GM23248 (cell line): ENCODE measurements around the gene WNT9A. TPM values are rescaled to one million over a fixed set of nuclear protein-coding genes. Genes with fewer than 3 reads are reported as not detected.

Experiments used
- DNase-seq: peaks from one replicate; pipeline ENCODE4 v3.0.0-alpha.2; 2015
- H2AFZ ChIP-seq: fragments of 200-600 bp; sonication (generic); 2 replicates; pipeline ENCODE4 v1.6.1; 2016; ENCODE audit warnings: antibody characterized with exemption
- H3F3A ChIP-seq: fragments of 200-600 bp; sonication (generic); 2 replicates; pipeline ENCODE4 v1.6.1; 2016; ENCODE audit warnings: mild to moderate bottlenecking, antibody characterized with exemption, mixed run types; ENCODE audit not compliant: insufficient read depth
- H3K27ac ChIP-seq: fragments of 200-600 bp; sonication (generic); 2 replicates; pipeline ENCODE4 v1.5.1; 2016; ENCODE audit warnings: mild to moderate bottlenecking
- H3K27me3 ChIP-seq: fragments of 200-600 bp; sonication (generic); replicated peaks from 2 replicates; pipeline ENCODE4 v1.6.1; 2016; ENCODE audit warnings: mild to moderate bottlenecking; ENCODE audit not compliant: insufficient read depth
- H3K36me3 ChIP-seq: fragments of 200-600 bp; sonication (generic); 2 replicates; pipeline ENCODE4 v1.6.1; 2016; ENCODE audit warnings: low read depth, mild to moderate bottlenecking
- H3K4me1 ChIP-seq: fragments of 200-600 bp; sonication (generic); 2 replicates; pipeline ENCODE4 v1.6.1; 2016; ENCODE audit warnings: mild to moderate bottlenecking; ENCODE audit not compliant: insufficient read depth
- H3K4me2 ChIP-seq: fragments of 200-600 bp; sonication (generic); one replicate; pipeline ENCODE4 v1.6.1; 2016; ENCODE audit warnings: mild to moderate bottlenecking; ENCODE audit not compliant: unreplicated experiment
- H3K4me3 ChIP-seq: fragments of 200-600 bp; sonication (generic); 2 replicates; pipeline ENCODE4 v1.5.1; 2016; ENCODE audit warnings: mild to moderate bottlenecking
- H3K79me2 ChIP-seq: fragments of 200-600 bp; sonication (generic); 2 replicates; pipeline ENCODE4 v1.6.1; 2016; ENCODE audit warnings: mild to moderate bottlenecking; ENCODE audit not compliant: insufficient read depth
- H3K9ac ChIP-seq: fragments of 200-600 bp; sonication (generic); 2 replicates; pipeline ENCODE4 v1.6.1; 2016; ENCODE audit warnings: mild to moderate bottlenecking
- H3K9me2 ChIP-seq: fragments of 200-600 bp; sonication (generic); 2 replicates; pipeline ENCODE4 v1.6.1; 2016; ENCODE audit warnings: mixed run types, mild to moderate bottlenecking, moderate library complexity; ENCODE audit not compliant: insufficient read depth
- H3K9me3 ChIP-seq: fragments of 200-600 bp; sonication (generic); one replicate; pipeline ENCODE4 v1.6.1; 2017; ENCODE audit warnings: low read depth
- H4K20me1 ChIP-seq: fragments of 200-600 bp; sonication (generic); 2 replicates; pipeline ENCODE4 v1.6.0; 2016; ENCODE audit not compliant: insufficient read depth
- EZH2 ChIP-seq: fragments of 200-600 bp; sonication (generic); IDR thresholded peaks from 2 replicates; pipeline ENCODE4 v1.6.1; 2018; ENCODE audit warnings: antibody characterized with exemption, mild to moderate bottlenecking; ENCODE audit not compliant: insufficient read depth, poor library complexity, severe bottlenecking
- EZH2phosphoT487 ChIP-seq: fragments of 200-600 bp; sonication (generic); IDR thresholded peaks from 2 replicates; pipeline ENCODE4 v1.6.1; 2018; ENCODE audit warnings: antibody characterized with exemption, moderate library complexity, mild to moderate bottlenecking, low read depth; ENCODE audit not compliant: insufficient read depth
- WGBS, 2 experiments: methylation state at CpG; one replicate each; pipeline ENCODE4 v1.1.6; 2015 to 2017; ENCODE audit warnings: low lambda C conversion rate in 2 of 2, low coverage in 1 of 2; ENCODE audit errors: missing lambda C conversion rate in 2 of 2; 5-methylcytosine and 5-hydroxymethylcytosine counted together
- in situ Hi-C: fragments of 300-500 bp; cut with MboI; formaldehyde crosslinking; loops from 2 replicates; pipeline ENCODE4 v1.15.0; 2020
- polyA plus RNA-seq: library from polyadenylated mRNA; unstranded; fragments of >200 nt; fragmentation: Nextera tagmentation; extraction: Ambion mirVana; gene quantifications from 2 replicates; pipeline ENCODE4 v1.2.1, GENCODE V29; 2016
- total RNA-seq: library from RNA; depleted of rRNA; stranded (reverse); fragments of >200 nt; shearing (Covaris generic); gene quantifications from 2 replicates; pipeline ENCODE4 v1.2.3, GENCODE V29; 2014

Gene WNT9A
- total and polyA plus RNA-seq, 2 experiments from 2014 or later: 0.29 to 2.1 TPM

DNA sequence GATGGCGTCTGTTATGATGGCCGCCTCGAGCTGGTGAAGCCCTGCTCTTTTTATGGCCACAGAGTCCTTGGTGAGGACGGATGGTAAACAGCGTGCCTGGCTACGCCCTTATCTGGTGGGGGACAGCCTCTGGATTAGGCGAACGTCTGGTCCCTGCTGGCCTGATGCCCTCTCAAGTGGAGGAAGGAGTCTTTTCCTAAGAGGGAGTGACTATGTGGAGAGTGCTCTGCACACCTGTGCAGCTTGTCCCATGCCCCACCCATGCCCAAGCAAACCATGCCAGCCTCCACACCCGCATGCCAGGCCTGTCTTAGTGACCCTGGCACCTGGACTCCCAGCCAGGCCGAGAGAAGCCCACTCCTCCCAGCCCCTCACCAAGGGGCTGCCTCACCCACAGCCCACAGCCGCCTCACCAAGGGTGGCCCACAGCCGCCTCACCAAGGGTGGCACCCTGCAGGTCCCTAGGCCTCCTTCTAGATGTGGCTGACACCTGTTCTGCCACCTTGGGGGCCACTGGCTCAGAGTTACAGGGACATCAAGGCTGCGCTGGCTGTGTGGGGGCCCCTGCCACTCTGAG, 40.2 kb downstream of the WNT9A start:
- no peaks in the 10 kb centered on the region for H4K20me1 ChIP-seq
- in situ Hi-C loops: no loop called here
- no peak overlapping the region for H3K27ac ChIP-seq
- DNase-seq: no peak
- no peak overlapping the region for H3K4me3 ChIP-seq
- no peaks in the 10 kb centered on the region for H3F3A ChIP-seq
- H2AFZ ChIP-seq: no peak overlapping the region
- no peak overlapping the region for H3K9ac ChIP-seq
- H3K27me3 ChIP-seq: peaks cover 6% of the 10 kb centered on the region; the same call in 1 of the 2 replicates
- H3K9me2 ChIP-seq: no peaks in the 10 kb centered on the region
- no peaks in the 10 kb centered on the region for H3K36me3 ChIP-seq
- no peaks in the 10 kb centered on the region for H3K9me3 ChIP-seq
- no peak overlapping the region for H3K4me2 ChIP-seq
- WGBS, 2 experiments: 48 to 52% methylated on average over 13 of the region's 13 CpGs
- TF ChIP-seq EZH2phosphoT487: no peak
- TF ChIP-seq EZH2: no peak
- H3K79me2 ChIP-seq: no peaks in the 10 kb centered on the region
- H3K4me1 ChIP-seq: no peaks in the 10 kb centered on the region

DNA sequence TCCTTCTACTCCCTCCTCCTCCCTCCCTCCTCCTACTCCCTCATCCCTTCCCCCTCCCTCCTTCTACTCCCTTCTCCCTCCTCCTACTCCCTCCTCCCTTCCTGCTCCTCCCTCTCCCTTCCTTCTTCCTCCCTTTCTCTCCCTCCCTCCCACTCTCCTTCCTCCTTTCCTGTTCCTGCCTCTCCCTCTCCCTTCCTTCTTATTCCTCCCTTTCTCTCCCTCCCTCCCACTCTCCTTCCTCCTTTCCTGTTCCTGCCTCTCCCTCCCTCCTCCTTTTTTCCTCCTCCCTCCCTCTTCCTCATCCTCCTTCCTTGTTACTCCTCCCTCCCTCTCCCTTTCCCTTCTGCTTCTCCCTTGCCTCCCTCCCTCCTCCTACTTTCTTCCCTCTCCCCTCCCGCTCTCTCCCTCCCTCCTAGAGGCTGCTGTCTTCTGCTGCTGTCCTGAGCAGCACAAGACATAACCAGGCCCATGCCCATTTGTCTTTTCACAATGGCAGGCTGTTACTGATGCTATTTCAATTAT, 41.1 kb downstream of the WNT9A start:
- Histone ChIP-seq H3K9me2 (no peaks in the 10 kb centered on the region), H3K4me3 (no peak overlapping the region), H2AFZ (no peak overlapping the region), H3K9me3 (no peaks in the 10 kb centered on the region), H3K4me2 (no peak overlapping the region), H3K36me3 (no peaks in the 10 kb centered on the region), H3K27me3 (peaks cover 6% of the 10 kb centered on the region; the same call in 1 of the 2 replicates), H3K4me1 (no peaks in the 10 kb centered on the region), H4K20me1 (no peaks in the 10 kb centered on the region), H3F3A (no peaks in the 10 kb centered on the region), H3K27ac (no peak overlapping the region), H3K79me2 (no peaks in the 10 kb centered on the region), H3K9ac (no peak overlapping the region)
- WGBS, 2 experiments: 90 to 95% methylated on average over 1 of the region's 1 CpG
- no peak for TF ChIP-seq EZH2phosphoT487
- no peak for TF ChIP-seq EZH2
- in situ Hi-C loops: no loop called here
- no peak for DNase-seq

GRCh38 chr1:227905573-227906487, 41.9 kb downstream of the WNT9A start:
- TF ChIP-seq EZH2phosphoT487 (no peak), EZH2 (no peak)
- H3K36me3 ChIP-seq: no peaks in the 10 kb centered on the region
- no peak overlapping the region for H3K4me2 ChIP-seq
- in situ Hi-C loops: no loop called here
- no peaks in the 10 kb centered on the region for H4K20me1 ChIP-seq
- no peaks in the 10 kb centered on the region for H3F3A ChIP-seq
- DNase-seq: no peak
- H3K4me1 ChIP-seq: no peaks in the 10 kb centered on the region
- H3K9me2 ChIP-seq: no peaks in the 10 kb centered on the region
- no peak overlapping the region for H2AFZ ChIP-seq
- H3K79me2 ChIP-seq: no peaks in the 10 kb centered on the region
- no peak overlapping the region for H3K27ac ChIP-seq
- no peak overlapping the region for H3K9ac ChIP-seq
- H3K9me3 ChIP-seq: no peaks in the 10 kb centered on the region
- no peak overlapping the region for H3K4me3 ChIP-seq
- 58% methylated on average over 13 to 14 of the region's 15 CpGs for WGBS, 2 experiments
- 0 out of 2 replicates have a peak, but pooled peaks cover 6% of the 10 kb centered on the region for H3K27me3 ChIP-seq

DNA sequence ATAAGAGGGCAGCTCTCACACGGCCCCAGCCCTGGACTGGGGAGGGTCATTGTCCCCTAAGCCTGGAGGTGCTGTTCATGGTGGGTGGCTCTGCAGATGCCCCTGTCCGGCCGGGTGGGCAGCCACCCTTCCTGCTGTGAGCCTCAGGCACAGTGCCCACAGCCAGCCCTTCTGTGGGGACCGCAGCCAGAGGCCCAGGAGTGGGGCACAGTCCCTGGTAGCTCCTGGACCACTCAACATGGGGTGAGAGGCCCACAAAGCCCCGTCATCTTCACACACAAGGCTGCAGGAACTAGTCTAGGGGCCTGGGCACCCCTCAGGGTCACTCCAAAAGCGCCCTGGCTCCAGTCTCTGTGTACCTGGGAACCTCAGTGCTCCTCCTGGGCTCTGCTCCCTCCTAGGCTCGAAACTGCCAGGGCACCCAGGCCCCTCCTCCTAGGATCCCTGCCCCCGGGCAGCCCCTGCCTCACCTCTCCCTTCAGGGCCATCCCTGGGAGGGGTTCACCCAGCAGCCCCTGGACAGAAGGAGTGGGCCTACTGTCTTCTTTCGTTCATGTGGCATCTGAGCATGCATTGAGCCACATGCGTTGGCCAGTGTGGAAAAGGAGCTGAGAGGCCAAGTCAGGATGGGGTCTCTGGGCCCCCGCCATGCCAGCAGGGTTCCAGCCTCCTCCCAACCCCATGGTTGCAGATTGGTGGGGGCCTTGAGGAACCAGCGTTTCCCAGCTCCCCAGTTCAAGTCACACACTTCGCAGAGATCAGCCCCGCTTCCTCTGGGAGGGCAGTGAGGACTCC, 43.0 kb downstream of the WNT9A start:
- H3K9me2 ChIP-seq: no peaks in the 10 kb centered on the region
- H3K9me3 ChIP-seq: no peaks in the 10 kb centered on the region
- H3K9ac ChIP-seq: no peak overlapping the region
- no peaks in the 10 kb centered on the region for H3K4me1 ChIP-seq
- H3F3A ChIP-seq: no peaks in the 10 kb centered on the region
- H3K4me3 ChIP-seq: no peak overlapping the region
- in situ Hi-C loops: no loop called here
- 67% methylated on average over 14 of the region's 14 CpGs for WGBS, 2 experiments
- H3K79me2 ChIP-seq: no peaks in the 10 kb centered on the region
- H3K27me3 ChIP-seq: 0 out of 2 replicates have a peak, but pooled peaks cover 6% of the 10 kb centered on the region
- no peak overlapping the region for H3K27ac ChIP-seq
- no peak for TF ChIP-seq EZH2phosphoT487
- TF ChIP-seq EZH2: no peak
- no peaks in the 10 kb centered on the region for H4K20me1 ChIP-seq
- no peak for DNase-seq
- no peak overlapping the region for H3K4me2 ChIP-seq
- H2AFZ ChIP-seq: no peak overlapping the region
- H3K36me3 ChIP-seq: no peaks in the 10 kb centered on the region
